ENCODE measurements around the gene NTM.

- TF ChIP-seq CTCF (IDR thresholded peaks at IDR 0.05) (no peak), POLR2A (IDR thresholded peaks at IDR 0.05) (no peak)
These were observed 654.3 kb downstream of the NTM start for GRCh38 chr11:132024587-132025295.

All from Peyer's patch (tissue), 4 donors.